Large intestine (tissue), 3 donors: ENCODE data around the gene SMYD2. TPM values are rescaled to one million over a fixed set of nuclear protein-coding genes. Genes with fewer than 3 reads are reported as not detected.

Source experiments
- DNase-seq, 2 donors: peaks; one replicate each; pipeline versions ENCODE4 v3.0.0 to v3.0.0-alpha.2; 2013
- H3K27ac ChIP-seq: one replicate; pipeline ENCODE4 v1.5.1; 2013; ENCODE audit warnings: low read length
- H3K27me3 ChIP-seq: 2 replicates; pipeline ENCODE4 v1.6.1; 2013; ENCODE audit warnings: low read length; ENCODE audit not compliant: control insufficient read depth, insufficient read depth
- H3K36me3 ChIP-seq: 2 replicates; pipeline ENCODE4 v1.6.1; 2013; ENCODE audit warnings: low read length; ENCODE audit not compliant: control insufficient read depth, insufficient read depth
- H3K4me1 ChIP-seq: one replicate; pipeline ENCODE4 v1.6.1; 2013; ENCODE audit warnings: low read length; ENCODE audit not compliant: control insufficient read depth, insufficient read depth
- H3K4me3 ChIP-seq: one replicate; pipeline ENCODE4 v1.5.1; 2013; ENCODE audit warnings: low read length
- H3K9me3 ChIP-seq: one replicate; pipeline ENCODE4 v1.6.1; 2013; ENCODE audit warnings: mild to moderate bottlenecking, low read depth, low read length, moderate library complexity; ENCODE audit not compliant: control insufficient read depth
- WGBS: methylation state at CpG from one replicate; pipeline ENCODE4 v1.1.5; 2013; ENCODE audit warnings: low lambda C conversion rate; ENCODE audit not compliant: insufficient coverage; 5-methylcytosine and 5-hydroxymethylcytosine counted together
- polyA plus RNA-seq: library from polyadenylated mRNA; unstranded; fragments of 120-200 nt; gene quantifications from one replicate; pipeline ENCODE4 v1.2.1, GENCODE V29; 2013

SMYD2 gene
- polyA plus RNA-seq, 1 donor = 46.9 TPM

GRCh38 chr1:214361636-214362035 is 80.7 kb downstream of the SMYD2 start:
- Histone ChIP-seq H3K36me3 (peaks cover 14% of the 10 kb centered on the region), H3K27me3 (no peaks in the 10 kb centered on the region), H3K27ac (no peak overlapping the region), H3K4me1 (peaks cover 19% of the 10 kb centered on the region), H3K4me3 (no peak overlapping the region), H3K9me3 (no peaks in the 10 kb centered on the region)
- no CpG with 5 or more reads among the region's 1 CpG for WGBS
- no peak for DNase-seq

GRCh38 chr1:214362188-214362882 is 81.4 kb downstream of the SMYD2 start:
- H3K27me3 ChIP-seq = no peaks in the 10 kb centered on the region
- no peak for DNase-seq
- no peaks in the 10 kb centered on the region for H3K9me3 ChIP-seq
- H3K36me3 ChIP-seq = peaks cover 11% of the 10 kb centered on the region
- peaks cover 19% of the 10 kb centered on the region for H3K4me1 ChIP-seq
- H3K4me3 ChIP-seq = no peak overlapping the region
- no peak overlapping the region for H3K27ac ChIP-seq
- WGBS = 96% methylated on average over 4 of the region's 9 CpGs

GRCh38 chr1:214363386-214363785 is 82.4 kb downstream of the SMYD2 start:
- H3K27ac ChIP-seq = no peak overlapping the region
- H3K4me1 ChIP-seq = peaks cover 19% of the 10 kb centered on the region
- no peaks in the 10 kb centered on the region for H3K9me3 ChIP-seq
- H3K36me3 ChIP-seq = peaks cover 11% of the 10 kb centered on the region
- WGBS = no CpG with 5 or more reads among the region's 4 CpGs
- DNase-seq = no peak
- no peaks in the 10 kb centered on the region for H3K27me3 ChIP-seq
- no peak overlapping the region for H3K4me3 ChIP-seq

GRCh38 chr1:214364386-214364785 is 83.4 kb downstream of the SMYD2 start:
- Histone ChIP-seq H3K36me3 (peaks cover 16% of the 10 kb centered on the region), H3K27ac (no peak overlapping the region), H3K27me3 (no peaks in the 10 kb centered on the region), H3K9me3 (no peaks in the 10 kb centered on the region), H3K4me1 (peaks cover 19% of the 10 kb centered on the region), H3K4me3 (no peak overlapping the region)
- DNase-seq = peak in 1 of 2 donors; percentile 4
- no CpG with 5 or more reads among the region's 12 CpGs for WGBS

GRCh38 chr1:214364786-214365295 is 83.9 kb downstream of the SMYD2 start:
- Histone ChIP-seq H3K27ac (no peak overlapping the region), H3K9me3 (no peaks in the 10 kb centered on the region), H3K4me1 (peaks cover 16% of the 10 kb centered on the region), H3K27me3 (no peaks in the 10 kb centered on the region), H3K4me3 (no peak overlapping the region), H3K36me3 (peaks cover 17% of the 10 kb centered on the region)
- DNase-seq = no peak
- WGBS = no CpG with 5 or more reads among the region's 4 CpGs

- H3K9me3 ChIP-seq = no peaks in the 10 kb centered on the region
- no peak for DNase-seq
- WGBS = 100% methylated on average over 1 of the region's 5 CpGs
- H3K27ac ChIP-seq = no peak overlapping the region
- no peak overlapping the region for H3K4me3 ChIP-seq
- no peaks in the 10 kb centered on the region for H3K27me3 ChIP-seq
- H3K36me3 ChIP-seq = peaks cover 35% of the 10 kb centered on the region
- H3K4me1 ChIP-seq = peaks cover 10% of the 10 kb centered on the region
These were observed 86.9 kb downstream of the SMYD2 start for GRCh38 chr1:214367841-214368240.

- no peaks in the 10 kb centered on the region for H3K27me3 ChIP-seq
- peaks cover 2% of the 10 kb centered on the region for H3K4me1 ChIP-seq
- DNase-seq = no peak
- no peaks in the 10 kb centered on the region for H3K9me3 ChIP-seq
- H3K4me3 ChIP-seq = no peak overlapping the region
- no CpG with 5 or more reads among the region's 8 CpGs for WGBS
- no peak overlapping the region for H3K27ac ChIP-seq
- H3K36me3 ChIP-seq = peaks cover 37% of the 10 kb centered on the region
These were observed 88.4 kb downstream of the SMYD2 start for GRCh38 chr1:214369364-214369763.

- H3K4me1 ChIP-seq = no peaks in the 10 kb centered on the region
- H3K4me3 ChIP-seq = no peak overlapping the region
- DNase-seq = no peak
- WGBS = no CpG with 5 or more reads among the region's 3 CpGs
- no peaks in the 10 kb centered on the region for H3K9me3 ChIP-seq
- H3K27me3 ChIP-seq = no peaks in the 10 kb centered on the region
- no peak overlapping the region for H3K27ac ChIP-seq
- H3K36me3 ChIP-seq = peaks cover 38% of the 10 kb centered on the region
These were observed 89.7 kb downstream of the SMYD2 start for GRCh38 chr1:214370615-214371014.

- no CpG with 5 or more reads among the region's 5 CpGs for WGBS
- DNase-seq = no peak
- Histone ChIP-seq H3K27me3 (no peaks in the 10 kb centered on the region), H3K4me1 (no peaks in the 10 kb centered on the region), H3K4me3 (no peak overlapping the region), H3K9me3 (no peaks in the 10 kb centered on the region), H3K27ac (no peak overlapping the region), H3K36me3 (peaks cover 43% of the 10 kb centered on the region)
These were observed 91.1 kb downstream of the SMYD2 start for GRCh38 chr1:214372092-214372491.

- Histone ChIP-seq H3K27ac (no peak overlapping the region), H3K4me3 (no peak overlapping the region), H3K36me3 (peaks cover 26% of the 10 kb centered on the region), H3K27me3 (no peaks in the 10 kb centered on the region), H3K4me1 (no peaks in the 10 kb centered on the region), H3K9me3 (no peaks in the 10 kb centered on the region)
- no CpG with 5 or more reads among the region's 2 CpGs for WGBS
- DNase-seq = no peak
These were observed 96.5 kb downstream of the SMYD2 start for GRCh38 chr1:214377485-214377884.

- Histone ChIP-seq H3K27ac (no peak overlapping the region), H3K27me3 (no peaks in the 10 kb centered on the region), H3K36me3 (peaks cover 25% of the 10 kb centered on the region), H3K4me3 (no peak overlapping the region), H3K4me1 (no peaks in the 10 kb centered on the region), H3K9me3 (no peaks in the 10 kb centered on the region)
- no CpG with 5 or more reads among the region's 9 CpGs for WGBS
- DNase-seq = no peak
These were observed 96.9 kb downstream of the SMYD2 start for GRCh38 chr1:214377886-214378285.
